Vagina (tissue), 2 donors: ENCODE results near the gene NUMB. TPM values are rescaled to one million over a fixed set of nuclear protein-coding genes. Genes with fewer than 3 reads are reported as not detected.
"Not testable (repeated sequence)": the region's sequence is repeated elsewhere in the genome, so short reads cannot be mapped to it uniquely, and the experiment has no call there.

Experiments
- DNase-seq, 2 donors: peaks; one replicate each; pipeline ENCODE4 v3.0.0-alpha.2; 2017; ENCODE audit errors: extremely low spot score in 2 of 2
- H3K27ac ChIP-seq: fragments of 200-600 bp; sonication (generic); one replicate; pipeline ENCODE4 v1.5.1; 2019
- H3K27me3 ChIP-seq: fragments of 200-600 bp; sonication (generic); one replicate; pipeline ENCODE4 v1.5.1; 2019
- H3K36me3 ChIP-seq, 2 donors: fragments of 200-600 bp; sonication (generic); one replicate each; pipeline ENCODE4 v1.5.1; 2017 to 2019
- H3K4me1 ChIP-seq: fragments of 200-600 bp; sonication (generic); one replicate; pipeline ENCODE4 v1.5.1; 2019
- H3K4me3 ChIP-seq, 2 donors: fragments of 200-600 bp; sonication (generic); 1 replicate in 1 of 2; 2 replicates in 1 of 2; pipeline ENCODE4 v1.5.1; 2016 to 2019
- H3K9me3 ChIP-seq: fragments of 200-600 bp; sonication (generic); one replicate; pipeline ENCODE4 v1.5.1; 2019
- POLR2A ChIP-seq, 2 donors: fragments of 450-650 bp; IDR thresholded peaks; one replicate each; pipeline ENCODE4 v1.6.1; 2017; ENCODE audit warnings: antibody characterized with exemption in 2 of 2, mild to moderate bottlenecking in 2 of 2, moderate library complexity in 2 of 2
- POLR2AphosphoS5 ChIP-seq, 2 donors: sonication (generic); formaldehyde crosslinking; IDR thresholded peaks; one replicate each; pipeline ENCODE4 v1.9.0; 2017; ENCODE audit warnings: antibody characterized with exemption in 2 of 2, mild to moderate bottlenecking in 2 of 2, low read depth in 1 of 2; ENCODE audit not compliant: insufficient read depth in 1 of 2
- intact Hi-C: fragments of 100-400 bp; cut with DNase I; formaldehyde crosslinking; loops from one replicate; pipeline ENCODE4 v1.15.1; 2023
- total RNA-seq: library from RNA; depleted of rRNA; stranded (reverse); fragments of >200 nt; gene quantifications from one replicate; pipeline ENCODE4 v1.2.3, GENCODE V29; 2016
- TF ChIP-seq, protein P1 (sequence below), 3 experiments: fragments of 450-650 bp in 2 of 3; fragments of 200-600 bp in 1 of 3; sonication (generic) in 1 of 3; IDR thresholded peaks; one replicate each; pipeline ENCODE4 v1.5.1; 2017 to 2019; ENCODE audit warnings: antibody characterized with exemption in 3 of 3, mild to moderate bottlenecking in 2 of 3, moderate library complexity in 2 of 3

Gene NUMB
- total RNA-seq, 1 donor from 2014 or later = 48.1 TPM

- no peaks in the 10 kb centered on the region for H3K36me3 ChIP-seq
- DNase-seq = no peak
- H3K27me3 ChIP-seq = no peaks in the 10 kb centered on the region
- no peaks in the 10 kb centered on the region for H3K4me1 ChIP-seq
- H3K4me3 ChIP-seq = no peak overlapping the region
- TF ChIP-seq, protein P1, sequence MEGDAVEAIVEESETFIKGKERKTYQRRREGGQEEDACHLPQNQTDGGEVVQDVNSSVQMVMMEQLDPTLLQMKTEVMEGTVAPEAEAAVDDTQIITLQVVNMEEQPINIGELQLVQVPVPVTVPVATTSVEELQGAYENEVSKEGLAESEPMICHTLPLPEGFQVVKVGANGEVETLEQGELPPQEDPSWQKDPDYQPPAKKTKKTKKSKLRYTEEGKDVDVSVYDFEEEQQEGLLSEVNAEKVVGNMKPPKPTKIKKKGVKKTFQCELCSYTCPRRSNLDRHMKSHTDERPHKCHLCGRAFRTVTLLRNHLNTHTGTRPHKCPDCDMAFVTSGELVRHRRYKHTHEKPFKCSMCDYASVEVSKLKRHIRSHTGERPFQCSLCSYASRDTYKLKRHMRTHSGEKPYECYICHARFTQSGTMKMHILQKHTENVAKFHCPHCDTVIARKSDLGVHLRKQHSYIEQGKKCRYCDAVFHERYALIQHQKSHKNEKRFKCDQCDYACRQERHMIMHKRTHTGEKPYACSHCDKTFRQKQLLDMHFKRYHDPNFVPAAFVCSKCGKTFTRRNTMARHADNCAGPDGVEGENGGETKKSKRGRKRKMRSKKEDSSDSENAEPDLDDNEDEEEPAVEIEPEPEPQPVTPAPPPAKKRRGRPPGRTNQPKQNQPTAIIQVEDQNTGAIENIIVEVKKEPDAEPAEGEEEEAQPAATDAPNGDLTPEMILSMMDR (IDR thresholded peaks at IDR 0.05) = no peak
- TF ChIP-seq POLR2AphosphoS5 (IDR thresholded peaks at IDR 0.05; ENCODE audit: insufficient read depth in 1 of 2, low read depth in 1 of 2) = no peak
- no peak for TF ChIP-seq POLR2A (IDR thresholded peaks at IDR 0.05)
- no peak overlapping the region for H3K27ac ChIP-seq
- intact Hi-C loops = no loop called here
- H3K9me3 ChIP-seq = peaks cover 6% of the 10 kb centered on the region
Measured at GRCh38 chr14:73386342-73386741, 72.0 kb downstream of the NUMB start.

- H3K4me3 ChIP-seq, H3K36me3 ChIP-seq, H3K27ac ChIP-seq, intact Hi-C loops, H3K4me1 ChIP-seq, DNase-seq, H3K27me3 ChIP-seq, H3K9me3 ChIP-seq: not testable (repeated sequence)
Measured at GRCh38 chr14:73385021-73385420, 73.3 kb downstream of the NUMB start.

DNA sequence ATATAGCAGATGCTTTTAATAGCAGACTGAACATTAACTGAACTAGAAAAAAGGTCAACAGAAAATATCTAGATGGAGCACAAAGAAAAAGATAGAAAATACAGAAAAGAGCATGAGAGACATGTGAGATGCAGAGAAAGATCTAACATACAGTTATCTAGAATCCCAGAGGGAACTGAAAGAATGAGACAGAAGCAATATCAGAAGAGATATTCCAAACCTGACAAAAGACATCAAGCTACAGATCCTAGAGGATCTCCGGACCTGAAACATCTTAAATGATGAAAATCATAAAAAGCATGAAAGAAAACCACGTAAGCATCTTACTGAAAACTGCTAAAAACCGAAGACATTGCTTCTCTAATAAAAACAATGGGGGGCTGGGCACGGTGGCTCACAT lies 75.0 kb downstream of the NUMB start:
- intact Hi-C loops = no loop called here
- TF ChIP-seq, protein P1 (IDR thresholded peaks at IDR 0.05) = no peak
- TF ChIP-seq POLR2A (IDR thresholded peaks at IDR 0.05) (no peak), POLR2AphosphoS5 (IDR thresholded peaks at IDR 0.05; ENCODE audit: insufficient read depth in 1 of 2, low read depth in 1 of 2) (no peak)

GRCh38 chr14:73381380-73382013 lies 76.8 kb downstream of the NUMB start:
- intact Hi-C loops = no loop called here
- Histone ChIP-seq H3K9me3 (peaks cover 6% of the 10 kb centered on the region), H3K4me1 (no peaks in the 10 kb centered on the region), H3K27ac (no peak overlapping the region), H3K4me3 (no peak overlapping the region), H3K27me3 (no peaks in the 10 kb centered on the region), H3K36me3 (no peaks in the 10 kb centered on the region)
- TF ChIP-seq POLR2AphosphoS5 (IDR thresholded peaks at IDR 0.05; ENCODE audit: insufficient read depth in 1 of 2, low read depth in 1 of 2) (no peak), POLR2A (IDR thresholded peaks at IDR 0.05) (no peak)
- TF ChIP-seq, protein P1 (IDR thresholded peaks at IDR 0.05) = no peak
- DNase-seq = no peak

More for the DNA sequence above, 75.0 kb downstream of the NUMB start:
- H3K36me3 ChIP-seq = no peaks in the 10 kb centered on the region
- H3K4me3 ChIP-seq = no peak overlapping the region
- peaks cover 6% of the 10 kb centered on the region for H3K9me3 ChIP-seq
- no peak overlapping the region for H3K27ac ChIP-seq
- no peaks in the 10 kb centered on the region for H3K4me1 ChIP-seq
- DNase-seq = no peak
- no peaks in the 10 kb centered on the region for H3K27me3 ChIP-seq

- no peak for DNase-seq
- H3K4me1 ChIP-seq = no peaks in the 10 kb centered on the region
- no peaks in the 10 kb centered on the region for H3K9me3 ChIP-seq
- intact Hi-C loops = no loop called here
- H3K36me3 ChIP-seq = no peaks in the 10 kb centered on the region
- no peak overlapping the region for H3K4me3 ChIP-seq
- TF ChIP-seq POLR2A (IDR thresholded peaks at IDR 0.05) (no peak), POLR2AphosphoS5 (IDR thresholded peaks at IDR 0.05; ENCODE audit: insufficient read depth in 1 of 2, low read depth in 1 of 2) (no peak)
- TF ChIP-seq, protein P1 (IDR thresholded peaks at IDR 0.05) = no peak
- H3K27ac ChIP-seq = no peak overlapping the region
- no peaks in the 10 kb centered on the region for H3K27me3 ChIP-seq
Measured at GRCh38 chr14:73376585-73376984, 81.8 kb downstream of the NUMB start.
